NT2/D1 (cell line): ENCODE data around the gene PRM3.
A peak's percentile ranks its signal among the peaks of the same experiment; 100 is the strongest.

ENCODE experiments used
- DNase-seq: peaks from one replicate; pipeline ENCODE4 v3.0.0-alpha.2; 2011; ENCODE audit warnings: low read depth, low spot score
- H3K27me3 ChIP-seq: 2 replicates; pipeline ENCODE4 v1.6.0; 2011; ENCODE audit warnings: mild to moderate bottlenecking; ENCODE audit not compliant: insufficient read length, insufficient read depth
- H3K36me3 ChIP-seq: 2 replicates; pipeline ENCODE4 v1.6.1; 2011; ENCODE audit warnings: mild to moderate bottlenecking, low read length, mixed read lengths; ENCODE audit not compliant: insufficient read depth, insufficient read length
- H3K4me1 ChIP-seq: 2 replicates; pipeline ENCODE4 v1.5.1; 2011; ENCODE audit not compliant: insufficient read depth, insufficient read length
- H3K4me3 ChIP-seq: 2 replicates; pipeline ENCODE4 v1.5.1; 2011; ENCODE audit warnings: low read depth; ENCODE audit not compliant: insufficient read length
- H3K9ac ChIP-seq: 2 replicates; pipeline ENCODE4 v1.6.0; 2011; ENCODE audit warnings: low read depth; ENCODE audit not compliant: insufficient read length
- H3K9me3 ChIP-seq: 2 replicates; pipeline ENCODE4 v1.5.1; 2011; ENCODE audit warnings: mild to moderate bottlenecking, low read length; ENCODE audit not compliant: insufficient read depth
- SUZ12 ChIP-seq: IDR thresholded peaks from 2 replicates; pipeline ENCODE4 v1.6.1; 2011; ENCODE audit not compliant: insufficient read length, insufficient read depth; ENCODE audit errors: extremely low read depth
- YY1 ChIP-seq: IDR thresholded peaks from 2 replicates; pipeline ENCODE4 v1.6.1; 2011; ENCODE audit not compliant: insufficient read length, insufficient read depth
- ZNF274 ChIP-seq: IDR thresholded peaks from 2 replicates; pipeline ENCODE4 v1.6.1; 2011; ENCODE audit warnings: mild to moderate bottlenecking, low read depth, low read length

Gene PRM3

GRCh38 chr16:11255737-11256660 lies 17.4 kb downstream of the PRM3 start, which contains the start of gene SOCS1:
Gene SOCS1, minus strand, starts transcription at chr16:11256204. Its CDS starts 726 bp downstream, at chr16:11255478.
- H3K4me3 ChIP-seq: peak within 1 kb of the TSS; percentile 81
- TF ChIP-seq ZNF274: no peak
- no peak for TF ChIP-seq YY1
- no peak for TF ChIP-seq SUZ12
- H3K9ac ChIP-seq: peak within 1 kb of the TSS; percentile 88
- H3K9me3 ChIP-seq: no peaks in the 10 kb centered on the region
- peaks cover 38% of the 10 kb centered on the region for H3K36me3 ChIP-seq
- H3K4me1 ChIP-seq: peaks cover 16% of the 10 kb centered on the region
- peak; percentile 79 for DNase-seq
- H3K27me3 ChIP-seq: peaks cover 3% of the 10 kb centered on the region

GRCh38 chr16:11254913-11255736 lies 18.3 kb downstream of the PRM3 start:
- Histone ChIP-seq H3K4me1 (peaks cover 11% of the 10 kb centered on the region), H3K36me3 (peaks cover 38% of the 10 kb centered on the region), H3K4me3 (peak overlapping the region; percentile 81), H3K27me3 (peaks cover 3% of the 10 kb centered on the region), H3K9ac (peak overlapping the region; percentile 88), H3K9me3 (no peaks in the 10 kb centered on the region)
- no peak for TF ChIP-seq SUZ12
- TF ChIP-seq ZNF274: no peak
- TF ChIP-seq YY1: no peak
- no peak for DNase-seq

GRCh38 chr16:11253995-11254912 lies 19.2 kb downstream of the PRM3 start:
- DNase-seq: no peak
- Histone ChIP-seq H3K27me3 (no peaks in the 10 kb centered on the region), H3K4me1 (peaks cover 18% of the 10 kb centered on the region), H3K36me3 (peaks cover 38% of the 10 kb centered on the region), H3K4me3 (peak overlapping the region; percentile 81), H3K9ac (peak overlapping the region; percentile 88), H3K9me3 (no peaks in the 10 kb centered on the region)
- TF ChIP-seq SUZ12 (no peak), ZNF274 (no peak), YY1 (no peak)

GRCh38 chr16:11253009-11253994 lies 20.1 kb downstream of the PRM3 start:
- peak overlapping the region; percentile 26 for H3K9ac ChIP-seq
- H3K36me3 ChIP-seq: peaks cover 38% of the 10 kb centered on the region
- no peaks in the 10 kb centered on the region for H3K27me3 ChIP-seq
- TF ChIP-seq YY1: no peak
- TF ChIP-seq SUZ12: no peak
- no peak for TF ChIP-seq ZNF274
- H3K9me3 ChIP-seq: no peaks in the 10 kb centered on the region
- H3K4me1 ChIP-seq: peaks cover 21% of the 10 kb centered on the region
- no peak for DNase-seq
- peak overlapping the region; percentile 6 for H3K4me3 ChIP-seq

DNA sequence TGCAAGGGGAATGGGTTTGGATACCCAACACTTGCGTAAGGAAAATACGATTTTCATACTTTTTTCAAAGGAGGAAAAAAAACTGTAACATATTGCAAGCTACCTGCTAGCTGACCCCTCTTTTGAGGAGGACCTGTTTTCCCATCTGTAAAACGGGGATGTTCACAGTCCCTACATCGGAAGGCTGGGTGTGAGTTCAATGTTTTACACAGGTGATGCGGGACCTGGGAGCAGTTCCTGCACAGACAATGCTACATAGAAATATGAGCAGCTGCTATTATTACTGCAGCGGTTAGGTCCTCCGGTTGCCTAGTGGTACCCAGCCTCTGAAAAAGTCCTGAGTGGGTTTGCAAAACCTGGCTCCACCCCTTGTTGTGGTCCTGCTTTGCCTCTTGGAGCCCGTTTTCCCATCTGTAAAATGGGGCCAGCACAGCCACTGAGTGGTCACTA lies 20.9 kb downstream of the PRM3 start:
- TF ChIP-seq SUZ12: no peak
- no peak for TF ChIP-seq YY1
- TF ChIP-seq ZNF274: no peak
- H3K27me3 ChIP-seq: no peaks in the 10 kb centered on the region
- no peaks in the 10 kb centered on the region for H3K9me3 ChIP-seq
- no peak overlapping the region for H3K4me3 ChIP-seq
- DNase-seq: no peak
- peaks cover 21% of the 10 kb centered on the region for H3K4me1 ChIP-seq
- no peak overlapping the region for H3K9ac ChIP-seq
- H3K36me3 ChIP-seq: peaks cover 38% of the 10 kb centered on the region
